ENCODE measurements around the gene NONO. TPM values are rescaled to one million over a fixed set of nuclear protein-coding genes. Genes with fewer than 3 reads are reported as not detected.

NONO gene
- total and polyA plus RNA-seq, 2 of the 4 experiments (the other 2 are of a cell fraction), result 199 to 609 TPM

DNA sequence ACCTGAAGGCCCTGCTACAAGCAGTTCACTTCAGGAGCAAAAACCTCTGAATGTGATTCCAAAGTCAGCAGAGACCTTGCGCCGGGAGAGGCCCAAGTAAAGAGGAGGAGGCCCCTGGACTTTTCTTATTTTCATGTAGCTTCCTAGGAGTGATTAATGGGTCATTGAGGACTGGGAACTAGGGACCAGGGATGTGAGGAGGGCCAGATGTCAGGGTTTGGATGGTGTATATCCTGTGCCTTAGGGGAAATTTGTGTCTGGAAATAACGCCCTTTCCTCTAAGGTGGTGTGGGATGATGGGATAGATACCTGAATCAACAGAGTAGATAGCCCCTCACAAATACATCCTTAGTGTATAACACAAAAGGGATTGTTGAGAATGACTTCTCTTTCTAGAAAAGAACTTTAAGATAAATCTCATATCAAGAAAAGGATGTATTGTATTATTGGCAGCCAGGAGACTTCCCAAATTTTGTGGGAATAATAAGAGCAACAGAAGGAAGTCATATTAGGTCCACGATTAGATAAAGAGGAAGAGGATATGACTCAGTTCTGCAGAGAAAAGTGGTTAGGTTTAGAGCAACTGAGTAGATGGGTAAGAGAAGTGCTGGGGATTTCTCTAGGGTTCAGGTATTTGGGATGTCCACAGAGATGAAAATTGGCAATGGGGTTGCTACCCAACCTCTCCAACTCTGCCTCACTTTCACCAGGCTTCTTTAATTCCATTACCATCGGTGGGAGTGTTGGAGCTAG lies 19.2 kb downstream of the NONO start (continued):
- no peak for TF ChIP-seq BHLHE40 (IDR thresholded peaks at IDR 0.05; ENCODE audit: low read depth, low read length)

DNA sequence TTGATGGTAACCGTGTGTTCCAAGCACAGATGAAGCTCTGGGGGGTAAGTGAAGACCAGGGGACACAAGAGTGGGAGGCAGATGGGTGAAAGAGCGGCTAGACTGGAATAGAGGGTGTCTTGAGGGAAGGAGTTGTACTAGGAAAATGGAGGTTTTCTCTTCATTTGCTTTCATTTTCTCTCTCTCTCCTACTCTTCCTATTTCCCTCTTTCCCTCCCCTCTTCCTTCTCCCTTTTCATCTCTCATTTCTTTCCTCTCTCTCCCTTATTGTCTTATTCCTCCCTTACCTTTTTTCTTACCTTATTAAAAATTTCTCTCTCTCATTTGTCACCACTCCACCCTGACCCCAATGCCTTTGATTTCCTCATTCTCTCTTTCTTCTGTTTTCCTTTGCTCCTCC lies 21.1 kb downstream of the NONO start:
- no peaks in the 10 kb centered on the region for H3K9me3 ChIP-seq (ENCODE audit: control insufficient read depth, insufficient read depth, low read length)
- H3K9ac ChIP-seq (ENCODE audit: low read depth, low read length), result no peak overlapping the region
- no peak overlapping the region for H2BK120ac ChIP-seq (ENCODE audit: low read depth, low read length)
- H3K4me3 ChIP-seq (ENCODE audit: insufficient read depth, low read depth, low read length), result no peak overlapping the region
- H2BK15ac ChIP-seq (ENCODE audit: low read depth, low read length), result no peak overlapping the region
- ATAC-seq (ENCODE audit: low read depth) (no peak), DNase-seq (no peak)
- no peaks in the 10 kb centered on the region for H3K4me1 ChIP-seq (ENCODE audit: control insufficient read depth, insufficient read depth, low read length)
- H3K79me1 ChIP-seq (ENCODE audit: low read depth in 1 of 2, low read length in 2 of 2), result peaks cover 0 to 14% of the 10 kb centered on the region in 2 experiments; a peak in 2 of 4 replicates
- H3K23ac ChIP-seq (ENCODE audit: low read depth, low read length), result no peak overlapping the region
- POLR2A ChIA-PET (ENCODE audit: unreplicated experiment), result no interaction called here
- H3K36me3 ChIP-seq (ENCODE audit: control insufficient read depth, insufficient read depth, low read length), result peaks cover 13% of the 10 kb centered on the region
- intact Hi-C loops (cut with micrococcal nuclease), result no loop called here
- no peak overlapping the region for H2AK5ac ChIP-seq (ENCODE audit: low read depth, low read length)
- H4K91ac ChIP-seq (ENCODE audit: insufficient read depth, low read depth, low read length), result no peak overlapping the region
- peaks cover 3% of the 10 kb centered on the region; the same call in 1 of the 2 replicates for H3K9me1 ChIP-seq (ENCODE audit: insufficient read depth, low read length)
- in situ Hi-C loops (cut with MboI; ENCODE audit: low sequenced_read_pairs), result no loop called here
- no TSS peak for BruUV-seq (replicated peaks)
- peaks cover 7% of the 10 kb centered on the region; the same call in 1 of the 2 replicates for H4K20me1 ChIP-seq (ENCODE audit: insufficient read depth, low read length)
- H2BK5ac ChIP-seq (ENCODE audit: low read depth, low read length, poor library complexity, severe bottlenecking), result no peak overlapping the region
- no peak overlapping the region for H3K14ac ChIP-seq (replicated peaks; ENCODE audit: low read depth, low read length)
- H4K5ac ChIP-seq (ENCODE audit: low read depth, low read length), result no peak overlapping the region
- dilution Hi-C loops (cut with HindIII; ENCODE audit: low sequenced_read_pairs, unreplicated experiment), result no loop called here
- no peak overlapping the region for H3K18ac ChIP-seq (ENCODE audit: low read depth, low read length)
- CTCF ChIA-PET, result no interaction called here
- no CpG with 5 or more reads among the region's 2 CpGs for WGBS, 2 experiments (ENCODE audit: extremely low coverage in 2 of 2, insufficient read length in 1 of 2)
- H2AFZ ChIP-seq (replicated peaks; ENCODE audit: low read length, poor library complexity), result no peak overlapping the region
- H2AK9ac ChIP-seq (replicated peaks; ENCODE audit: low read depth, low read length, poor library complexity), result no peak overlapping the region
- H4K8ac ChIP-seq (ENCODE audit: low read depth in 2 of 2, low read length in 2 of 2), result no peak overlapping the region
- no peak overlapping the region for H3K27ac ChIP-seq (ENCODE audit: insufficient read depth, low read length)
- no peak overlapping the region for H2BK20ac ChIP-seq (ENCODE audit: low read depth, low read length)
- H3K4ac ChIP-seq (ENCODE audit: low read depth, low read length), result no peak overlapping the region
- no peak overlapping the region for H3K4me2 ChIP-seq (ENCODE audit: low read depth, low read length)
- H3K27me3 ChIP-seq (ENCODE audit: control insufficient read depth, insufficient read depth, low read length), result no peaks in the 10 kb centered on the region
- no peak overlapping the region for H3K56ac ChIP-seq (ENCODE audit: extremely low read depth, insufficient read depth, low read length)
- TF ChIP-seq RAD21 (IDR thresholded peaks at IDR 0.05; ENCODE audit: low read length) (no peak), MAFK (IDR thresholded peaks at IDR 0.05; ENCODE audit: low read depth, low read length) (no peak), BHLHE40 (IDR thresholded peaks at IDR 0.05; ENCODE audit: low read depth, low read length) (no peak), MAZ (IDR thresholded peaks at IDR 0.05; ENCODE audit: borderline replicate concordance, low read depth, low read length) (no peak), SMC3 (IDR thresholded peaks at IDR 0.05; ENCODE audit: low read depth, low read length) (no peak), RFX5 (IDR thresholded peaks at IDR 0.05; ENCODE audit: low read depth, low read length) (no peak), NFE2L2 (IDR thresholded peaks at IDR 0.05; ENCODE audit: low read depth, low read length) (no peak), FOS (IDR thresholded peaks at IDR 0.05; ENCODE audit: low read depth, low read length) (no peak), CEBPB (IDR thresholded peaks at IDR 0.05; ENCODE audit: low read depth, low read length) (no peak), RCOR1 (IDR thresholded peaks at IDR 0.05; ENCODE audit: insufficient replicate concordance, low read length) (no peak), MXI1 (IDR thresholded peaks at IDR 0.05; ENCODE audit: borderline replicate concordance, low read depth, low read length) (no peak), CHD1 (IDR thresholded peaks at IDR 0.05; ENCODE audit: low read depth, low read length) (no peak), POLR2A (IDR thresholded peaks at IDR 0.05; ENCODE audit: low read depth, low read length) (no peak)
- TF ChIP-seq, protein P1, sequence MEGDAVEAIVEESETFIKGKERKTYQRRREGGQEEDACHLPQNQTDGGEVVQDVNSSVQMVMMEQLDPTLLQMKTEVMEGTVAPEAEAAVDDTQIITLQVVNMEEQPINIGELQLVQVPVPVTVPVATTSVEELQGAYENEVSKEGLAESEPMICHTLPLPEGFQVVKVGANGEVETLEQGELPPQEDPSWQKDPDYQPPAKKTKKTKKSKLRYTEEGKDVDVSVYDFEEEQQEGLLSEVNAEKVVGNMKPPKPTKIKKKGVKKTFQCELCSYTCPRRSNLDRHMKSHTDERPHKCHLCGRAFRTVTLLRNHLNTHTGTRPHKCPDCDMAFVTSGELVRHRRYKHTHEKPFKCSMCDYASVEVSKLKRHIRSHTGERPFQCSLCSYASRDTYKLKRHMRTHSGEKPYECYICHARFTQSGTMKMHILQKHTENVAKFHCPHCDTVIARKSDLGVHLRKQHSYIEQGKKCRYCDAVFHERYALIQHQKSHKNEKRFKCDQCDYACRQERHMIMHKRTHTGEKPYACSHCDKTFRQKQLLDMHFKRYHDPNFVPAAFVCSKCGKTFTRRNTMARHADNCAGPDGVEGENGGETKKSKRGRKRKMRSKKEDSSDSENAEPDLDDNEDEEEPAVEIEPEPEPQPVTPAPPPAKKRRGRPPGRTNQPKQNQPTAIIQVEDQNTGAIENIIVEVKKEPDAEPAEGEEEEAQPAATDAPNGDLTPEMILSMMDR (conservative IDR thresholded peaks at IDR 0.05; ENCODE audit: low read depth, low read length), result no peak
- TF ChIP-seq, protein P2, sequence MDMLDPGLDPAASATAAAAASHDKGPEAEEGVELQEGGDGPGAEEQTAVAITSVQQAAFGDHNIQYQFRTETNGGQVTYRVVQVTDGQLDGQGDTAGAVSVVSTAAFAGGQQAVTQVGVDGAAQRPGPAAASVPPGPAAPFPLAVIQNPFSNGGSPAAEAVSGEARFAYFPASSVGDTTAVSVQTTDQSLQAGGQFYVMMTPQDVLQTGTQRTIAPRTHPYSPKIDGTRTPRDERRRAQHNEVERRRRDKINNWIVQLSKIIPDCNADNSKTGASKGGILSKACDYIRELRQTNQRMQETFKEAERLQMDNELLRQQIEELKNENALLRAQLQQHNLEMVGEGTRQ (IDR thresholded peaks at IDR 0.05; ENCODE audit: low read depth, low read length), result no peak

All from IMR-90 (cell line).